GM08714 (cell line): ENCODE measurements around the gene GULP1.
A peak's percentile ranks its signal among the peaks of the same experiment; 100 is the strongest.

Experiments used
- H3K4me3 ChIP-seq: fragments of 200-500 bp; sonication (Bioruptor generic); 2 replicates; pipeline ENCODE4 v1.5.1; 2014; ENCODE audit warnings: mild to moderate bottlenecking, low read length, inconsistent platforms
- ZNF274 ChIP-seq: IDR thresholded peaks from 2 replicates; pipeline ENCODE4 v1.6.1; 2012; ENCODE audit warnings: mild to moderate bottlenecking, low read depth, low read length

Gene GULP1

GRCh38 chr2:188291617-188292347, at the start of gene GULP1:
TSS of gene GULP1 (plus strand) at chr2:188291874. CDS start at chr2:188477703, 185,829 bp downstream.
- no peak for TF ChIP-seq ZNF274
- H3K4me3 ChIP-seq = peak within 1 kb of the TSS; percentile 30

GRCh38 chr2:188243381-188243780, 48.3 kb upstream of the GULP1 start:
- TF ChIP-seq ZNF274 = no peak
- no peak overlapping the region for H3K4me3 ChIP-seq

- TF ChIP-seq ZNF274 = no peak
- no peak overlapping the region for H3K4me3 ChIP-seq
Measured at GRCh38 chr2:188244383-188244782, 47.3 kb upstream of the GULP1 start.

GRCh38 chr2:188245230-188245629, 46.4 kb upstream of the GULP1 start:
- no peak for TF ChIP-seq ZNF274
- no peak overlapping the region for H3K4me3 ChIP-seq

GRCh38 chr2:188248513-188248912, 43.2 kb upstream of the GULP1 start:
- TF ChIP-seq ZNF274 = no peak
- H3K4me3 ChIP-seq = no peak overlapping the region

- H3K4me3 ChIP-seq = no peak overlapping the region
Measured at GRCh38 chr2:188251034-188251433, 40.6 kb upstream of the GULP1 start.

GRCh38 chr2:188256420-188256819, 35.3 kb upstream of the GULP1 start:
- TF ChIP-seq ZNF274 = no peak
- no peak overlapping the region for H3K4me3 ChIP-seq

More at GRCh38 chr2:188251034-188251433, 40.6 kb upstream of the GULP1 start:
- no peak for TF ChIP-seq ZNF274

GRCh38 chr2:188265315-188265714, 26.4 kb upstream of the GULP1 start:
- TF ChIP-seq ZNF274 = no peak
- H3K4me3 ChIP-seq = no peak overlapping the region

GRCh38 chr2:188267776-188268175, 23.9 kb upstream of the GULP1 start:
- no peak overlapping the region for H3K4me3 ChIP-seq
- no peak for TF ChIP-seq ZNF274

GRCh38 chr2:188269004-188269403, 22.7 kb upstream of the GULP1 start:
- TF ChIP-seq ZNF274 = no peak
- no peak overlapping the region for H3K4me3 ChIP-seq

GRCh38 chr2:188272121-188272520, 19.6 kb upstream of the GULP1 start:
- no peak overlapping the region for H3K4me3 ChIP-seq
- no peak for TF ChIP-seq ZNF274

GRCh38 chr2:188274274-188274673, 17.4 kb upstream of the GULP1 start:
- H3K4me3 ChIP-seq = no peak overlapping the region
- TF ChIP-seq ZNF274 = no peak

GRCh38 chr2:188276255-188276654, 15.4 kb upstream of the GULP1 start:
- H3K4me3 ChIP-seq = no peak overlapping the region
- no peak for TF ChIP-seq ZNF274

- H3K4me3 ChIP-seq = no peak overlapping the region
- no peak for TF ChIP-seq ZNF274
Measured at GRCh38 chr2:188277786-188278185, 13.9 kb upstream of the GULP1 start.

- H3K4me3 ChIP-seq = no peak overlapping the region
- no peak for TF ChIP-seq ZNF274
Measured at GRCh38 chr2:188278388-188279092, 13.1 kb upstream of the GULP1 start.

GRCh38 chr2:188279093-188279445, 12.6 kb upstream of the GULP1 start:
- no peak overlapping the region for H3K4me3 ChIP-seq
- no peak for TF ChIP-seq ZNF274
